DLD1 (cell line): ENCODE results near the gene LGALS1.

Source experiments
- in situ Hi-C: cut with HindIII; loops from 2 replicates; pipeline ENCODE4 v1.10.0; 2017; ENCODE audit warnings: low sequenced_read_pairs

LGALS1 gene

GRCh38 chr22:37674951-37675929 is at the start of gene LGALS1:
LGALS1 (plus strand) TSS chr22:37675636; CDS start chr22:37675703, 67 bp downstream.
- in situ Hi-C loops = no loop called here

- in situ Hi-C loops = no loop called here
Measured at GRCh38 chr22:37625737-37626136, 49.7 kb upstream of the LGALS1 start.

GRCh38 chr22:37626144-37626543 is 49.3 kb upstream of the LGALS1 start:
- in situ Hi-C loops = no loop called here

DNA sequence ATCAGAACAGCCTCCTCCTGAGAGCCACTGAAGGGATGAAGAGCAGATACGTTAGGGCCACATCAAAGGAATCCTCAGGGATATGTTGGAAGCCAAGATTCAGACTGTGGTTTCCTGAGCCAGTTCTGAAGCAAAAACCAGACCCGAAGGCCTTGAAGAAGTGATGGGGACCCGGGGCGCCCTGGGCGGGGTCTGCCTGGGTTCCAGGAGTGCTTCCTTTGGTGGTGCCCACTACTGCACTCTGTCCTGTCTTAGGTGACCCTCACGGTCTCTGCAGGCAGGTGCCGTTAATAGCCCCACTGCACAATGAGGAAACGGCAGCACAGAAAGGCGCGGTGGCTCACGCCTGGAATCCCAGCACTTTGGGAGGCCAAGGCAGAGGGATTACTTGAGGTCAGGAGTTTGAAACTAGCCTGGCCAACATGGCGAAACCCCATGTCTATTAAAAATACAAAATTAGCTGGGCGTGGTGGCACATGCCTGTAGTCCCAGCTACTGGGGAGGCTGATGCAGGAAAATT is 48.8 kb upstream of the LGALS1 start:
- in situ Hi-C loops = no loop called here

DNA sequence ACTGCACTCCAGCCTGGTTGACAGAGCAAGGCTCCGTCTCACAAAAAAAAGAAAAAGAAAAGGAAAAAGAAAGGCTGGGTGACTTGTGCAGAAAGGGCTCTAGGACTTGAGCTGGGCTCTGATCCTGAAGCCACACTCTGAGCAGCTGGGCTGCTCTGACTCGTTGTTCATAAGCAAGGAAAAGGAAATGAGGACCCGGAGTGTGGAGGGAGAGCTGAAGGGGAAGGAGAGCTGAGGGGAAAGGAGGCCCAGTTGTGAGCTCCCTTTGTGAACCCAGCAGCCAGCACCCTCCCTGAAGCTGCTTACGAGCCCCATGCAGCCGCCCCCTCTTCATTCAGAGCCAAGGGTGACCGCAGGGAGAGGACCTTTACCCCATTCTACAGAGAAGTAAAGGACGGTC is 48.3 kb upstream of the LGALS1 start:
- in situ Hi-C loops = no loop called here

GRCh38 chr22:37627545-37627944 is 47.9 kb upstream of the LGALS1 start:
- in situ Hi-C loops = no loop called here

DNA sequence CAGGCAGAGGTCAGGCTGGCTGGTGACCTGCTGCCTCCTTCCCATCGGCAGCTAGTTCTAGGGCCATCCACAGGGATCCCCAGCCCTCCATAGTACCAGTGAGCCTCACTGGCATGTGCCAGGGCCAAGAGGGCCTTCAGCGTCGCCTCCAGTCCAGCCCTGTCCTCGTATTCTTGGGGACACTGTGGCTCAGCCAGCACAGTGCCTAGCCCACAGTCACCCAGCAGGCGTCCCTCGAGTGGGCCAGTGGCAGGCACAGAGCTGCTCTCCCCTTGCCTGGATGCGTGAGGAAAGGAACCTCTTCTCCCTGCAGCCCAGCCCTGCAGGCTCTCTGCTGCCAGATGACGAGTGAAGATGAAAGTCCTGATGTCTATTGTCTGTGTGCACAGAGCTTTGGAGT is 46.6 kb upstream of the LGALS1 start:
- in situ Hi-C loops = no loop called here

DNA sequence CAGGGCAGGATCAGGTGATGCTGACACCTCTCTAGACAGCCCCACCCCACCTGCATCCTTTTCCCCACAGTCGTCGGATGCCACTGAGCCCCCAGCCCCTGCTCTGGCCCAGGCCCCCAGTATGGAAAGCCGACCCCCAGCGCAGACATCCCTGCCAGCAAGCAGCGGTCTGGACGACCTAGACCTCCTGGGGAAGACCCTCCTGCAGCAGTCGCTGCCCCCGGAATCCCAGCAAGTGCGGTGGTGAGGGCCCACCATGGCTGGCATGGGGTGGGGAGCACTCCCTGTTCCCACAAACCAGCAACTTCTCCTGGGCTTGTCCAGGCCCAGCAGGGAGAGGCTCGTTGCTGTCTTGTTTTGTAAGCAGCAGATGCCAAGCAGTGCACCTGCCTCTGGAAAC is 45.5 kb upstream of the LGALS1 start:
- in situ Hi-C loops = no loop called here

DNA sequence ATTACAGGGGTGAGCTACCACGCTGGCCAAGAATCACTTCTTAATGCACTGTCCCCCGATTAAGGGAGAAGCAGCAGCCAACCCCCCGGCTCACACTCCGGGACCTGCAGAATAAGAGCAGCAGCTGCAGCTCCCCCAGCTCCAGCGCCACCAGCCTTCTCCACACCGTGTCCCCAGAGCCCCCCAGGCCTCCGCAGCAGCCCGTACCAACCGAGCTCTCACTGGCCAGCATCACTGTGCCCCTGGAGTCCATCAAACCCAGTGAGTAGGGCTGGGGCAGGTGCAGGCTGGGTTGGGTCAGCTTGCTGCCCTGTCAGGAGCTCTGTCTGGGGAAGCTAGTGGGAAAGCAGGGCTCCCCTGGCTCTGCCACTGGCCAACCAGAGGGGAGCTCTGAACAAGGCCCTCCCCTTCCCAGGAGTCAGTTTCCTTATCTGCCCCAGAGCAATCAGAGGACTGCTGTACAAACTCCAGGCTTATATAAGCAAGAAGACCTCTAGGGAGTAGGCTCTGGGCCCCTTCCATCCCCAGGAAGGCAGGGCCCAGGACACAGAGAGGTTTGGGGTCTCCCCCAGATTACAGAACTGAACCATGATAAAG is 44.5 kb upstream of the LGALS1 start:
- in situ Hi-C loops = no loop called here

DNA sequence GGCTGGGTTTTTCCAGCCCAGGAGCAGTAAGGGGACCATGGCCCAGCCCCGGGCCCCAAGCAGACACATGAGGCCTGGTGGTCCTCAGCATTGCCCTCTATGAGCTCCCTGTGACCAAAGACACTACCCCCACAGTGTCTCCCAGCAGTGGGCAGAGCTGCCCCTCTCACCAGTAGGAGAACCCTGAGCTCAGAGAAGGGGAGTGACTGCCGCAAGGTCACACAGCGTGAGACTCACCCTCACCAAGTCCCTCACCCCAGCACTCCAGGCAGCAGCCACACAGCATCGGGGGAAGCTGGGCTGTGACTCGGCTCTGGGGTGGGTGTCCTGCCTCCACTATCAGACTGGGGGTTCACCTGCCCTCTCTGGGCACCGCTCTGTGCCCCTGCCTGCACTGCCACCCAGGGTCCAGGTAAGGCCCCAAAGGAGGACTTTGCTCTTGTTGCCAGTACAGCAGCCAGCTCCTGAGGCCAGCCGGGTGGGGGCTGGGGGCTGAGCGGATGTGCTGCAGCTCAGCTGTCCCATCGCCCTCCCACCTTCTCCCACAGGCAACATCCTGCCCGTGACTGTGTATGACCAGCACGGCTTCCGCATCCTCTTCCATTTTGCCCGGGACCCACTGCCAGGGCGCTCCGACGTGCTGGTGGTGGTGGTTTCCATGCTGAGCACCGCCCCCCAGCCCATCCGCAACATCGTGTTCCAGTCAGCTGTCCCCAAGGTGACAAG is 43.8 kb upstream of the LGALS1 start:
- in situ Hi-C loops = no loop called here

DNA sequence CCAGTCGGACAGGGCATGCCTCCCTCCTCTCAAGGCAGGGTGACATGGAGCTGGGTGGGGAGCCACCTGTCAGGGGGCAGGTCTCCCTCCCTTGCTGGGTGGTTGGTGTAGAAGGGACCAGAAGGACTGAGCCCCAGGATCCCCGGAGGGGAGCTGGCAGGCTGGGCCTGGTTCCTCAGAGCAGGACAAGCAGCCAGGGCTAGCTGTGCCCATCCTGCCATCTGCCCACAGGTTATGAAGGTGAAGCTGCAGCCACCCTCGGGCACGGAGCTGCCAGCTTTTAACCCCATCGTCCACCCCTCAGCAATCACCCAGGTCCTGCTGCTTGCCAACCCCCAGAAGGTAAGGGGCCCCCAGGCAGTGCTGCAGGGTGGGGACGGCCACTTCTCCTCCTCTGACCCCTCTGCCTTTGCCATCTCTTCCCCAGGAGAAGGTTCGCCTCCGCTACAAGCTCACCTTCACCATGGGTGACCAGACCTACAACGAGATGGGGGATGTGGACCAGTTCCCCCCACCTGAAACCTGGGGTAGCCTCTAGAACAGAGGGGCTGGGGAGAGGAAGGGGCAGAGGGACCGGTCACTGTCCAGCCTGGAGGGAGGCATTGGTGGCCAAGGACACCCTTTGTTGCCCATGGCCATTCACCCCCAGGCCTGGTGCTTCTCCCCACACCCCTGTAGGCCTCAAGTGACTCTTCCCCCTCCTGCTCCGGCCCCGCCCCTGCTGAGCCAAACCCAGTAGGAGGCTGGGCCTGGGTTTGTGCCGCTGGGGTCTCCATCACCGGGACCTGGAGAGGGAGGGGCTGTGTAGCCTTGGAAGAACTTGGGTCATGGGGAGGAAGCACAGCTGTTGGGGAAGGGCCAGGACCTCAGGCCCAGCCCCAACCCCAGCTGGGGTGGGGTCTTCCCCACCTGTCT is 43.0 kb upstream of the LGALS1 start:
- in situ Hi-C loops = no loop called here

DNA sequence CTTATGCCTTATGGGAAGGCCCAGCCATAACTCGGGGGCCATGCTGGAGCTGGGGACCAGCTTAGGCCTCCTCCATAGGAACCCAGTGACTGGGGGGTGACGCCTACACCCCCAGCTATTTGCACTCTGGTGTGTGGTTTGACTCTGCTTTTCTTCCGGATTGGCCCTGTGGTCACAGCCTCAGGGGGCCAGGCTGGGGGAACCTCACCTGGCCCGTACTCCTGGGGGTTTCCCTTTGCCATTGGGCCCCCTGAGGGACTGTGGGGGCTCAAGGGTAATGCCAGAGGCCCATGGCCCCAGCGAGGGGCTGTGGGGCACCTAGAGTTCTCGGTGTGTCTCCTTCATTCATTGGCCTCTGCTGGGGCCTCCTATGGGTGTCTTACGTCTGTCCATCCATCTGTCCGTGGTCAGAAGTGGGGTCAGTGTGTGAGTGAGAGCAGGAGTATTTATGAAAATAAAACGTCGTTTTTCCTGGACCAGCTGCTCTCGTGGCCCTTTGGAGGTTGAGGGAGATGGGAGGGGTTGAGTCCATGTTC is 42.3 kb upstream of the LGALS1 start:
- in situ Hi-C loops = no loop called here

- in situ Hi-C loops = no loop called here
Measured at GRCh38 chr22:37633625-37634416, 41.6 kb upstream of the LGALS1 start.

DNA sequence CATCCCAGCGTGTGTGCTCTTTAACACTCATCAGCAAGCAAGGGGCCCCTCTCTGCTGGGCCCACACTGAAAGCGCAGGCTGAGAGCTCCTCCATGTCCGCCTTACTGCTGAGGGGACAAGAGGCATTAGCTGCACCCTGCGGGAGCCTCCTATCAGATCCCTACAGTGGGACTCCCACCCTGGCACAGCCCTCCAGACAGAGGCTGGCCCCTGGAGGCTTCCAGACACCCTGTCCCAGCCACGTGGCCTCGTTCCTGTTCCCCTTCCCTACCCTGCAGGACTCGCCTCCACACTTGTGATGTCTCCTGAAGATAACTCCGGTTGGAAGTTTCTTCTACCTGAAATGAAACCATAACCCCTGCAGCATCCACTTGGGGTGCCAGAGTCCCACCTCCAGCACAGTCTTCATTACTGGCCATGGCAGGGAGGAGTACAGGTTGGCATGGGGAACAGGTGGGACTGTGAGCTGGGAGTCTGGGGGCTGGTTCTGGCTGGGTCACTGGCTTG is 41.0 kb upstream of the LGALS1 start:
- in situ Hi-C loops = no loop called here

DNA sequence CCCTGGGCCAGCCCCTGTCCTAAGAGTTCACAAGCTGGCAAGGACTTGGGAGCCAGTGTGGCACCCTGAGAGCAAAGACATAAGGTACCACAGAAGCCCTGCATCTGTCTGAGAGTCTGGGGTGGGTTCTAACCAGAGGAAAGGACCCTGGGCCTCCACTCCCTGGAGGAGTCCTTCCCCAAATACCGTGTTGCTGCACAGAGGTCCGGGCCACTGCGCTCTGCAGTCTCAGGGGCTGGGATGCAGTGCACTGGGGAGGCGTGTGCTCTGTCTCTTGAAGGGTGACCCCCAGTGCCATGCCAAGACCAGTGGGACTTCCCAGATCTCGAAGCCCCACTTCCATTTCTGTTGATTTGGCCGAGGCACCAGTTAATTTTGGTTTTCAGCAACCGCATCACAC is 40.3 kb upstream of the LGALS1 start:
- in situ Hi-C loops = no loop called here

- in situ Hi-C loops = no loop called here
Measured at GRCh38 chr22:37636186-37636948, 39.1 kb upstream of the LGALS1 start.

GRCh38 chr22:37636949-37637273 is 38.5 kb upstream of the LGALS1 start:
- in situ Hi-C loops = no loop called here

- in situ Hi-C loops = no loop called here
Measured at GRCh38 chr22:37638391-37639069, 36.9 kb upstream of the LGALS1 start.
